T-helper 1 cell treated with Interleukin-12 subunit alpha and Interleukin-12 subunit beta and Interleukin-4 antibody, amounts not matched to agents 30 ng/mL and 1 ng/mL, for 36 hours (primary cell): ENCODE measurements around the gene NEAT1. TPM values are rescaled to one million over a fixed set of nuclear protein-coding genes. Genes with fewer than 3 reads are reported as not detected.
"Not testable (repeated sequence)": the region's sequence is repeated elsewhere in the genome, so short reads cannot be mapped to it uniquely, and the experiment has no call there.

Experiments used
- intact Hi-C: fragments of 100-400 bp; cut with micrococcal nuclease; formaldehyde crosslinking; loops from one replicate; pipeline ENCODE4 v1.15.1; 2024
- total RNA-seq: library from RNA; stranded (reverse); gene quantifications from 2 replicates; pipeline ENCODE4 v1.2.3, GENCODE V29; 2022

NEAT1 gene
- total RNA-seq, 1 donor from 2014 or later = 1,002 TPM

DNA sequence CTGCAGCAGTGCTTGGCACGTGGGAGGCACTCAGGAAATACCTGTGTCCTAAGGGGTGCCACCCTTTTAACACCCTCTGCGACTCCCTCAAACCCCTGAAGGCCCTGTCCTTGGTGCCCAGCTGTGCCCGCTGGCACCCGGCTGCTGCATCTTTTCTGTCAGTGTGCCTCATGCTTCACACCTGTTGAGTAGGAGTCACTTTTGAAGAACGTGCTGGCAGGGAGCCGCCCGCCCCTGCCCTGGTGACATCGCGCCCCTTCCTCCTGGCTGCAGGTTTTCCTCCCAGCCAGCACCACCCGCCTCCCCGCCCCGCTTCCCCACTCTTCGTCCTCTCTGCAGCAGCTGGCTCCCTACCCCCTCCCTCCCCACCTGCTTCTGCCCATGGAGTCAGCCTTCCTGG is 18.4 kb upstream of the NEAT1 start:
- intact Hi-C loops = no loop called here

DNA sequence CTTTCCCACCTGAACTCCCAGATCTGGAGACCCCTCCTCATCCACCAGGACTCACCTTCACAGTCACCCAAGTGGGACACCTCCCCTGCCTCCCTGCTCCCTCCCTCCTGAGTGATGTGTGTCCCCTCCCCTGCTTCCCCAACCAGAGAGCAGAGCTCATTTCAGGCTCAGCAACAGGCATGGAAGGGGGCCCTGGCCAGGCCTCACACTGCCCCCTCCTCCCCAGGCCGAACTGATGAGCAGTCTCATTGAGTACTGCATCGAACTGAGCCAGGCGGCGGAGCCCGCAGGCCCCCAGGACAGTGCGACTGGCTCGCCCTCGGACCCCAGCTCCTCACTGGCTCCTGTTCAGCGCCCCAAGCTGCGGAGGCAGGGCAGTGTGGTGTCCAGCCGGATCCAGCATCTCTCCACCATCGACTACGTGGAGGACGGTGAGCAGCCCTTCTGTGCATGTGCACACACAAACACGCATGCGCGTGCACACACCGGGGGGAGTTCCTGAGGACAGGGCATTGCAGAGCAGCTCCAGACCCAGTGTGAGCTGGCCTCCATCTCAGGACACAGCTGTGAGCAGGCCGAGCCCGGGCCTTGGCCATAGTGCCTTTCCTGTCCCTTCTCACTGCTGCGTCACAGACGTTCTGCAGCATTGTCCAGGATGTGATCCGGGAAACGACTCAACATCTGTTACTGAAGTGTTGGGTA is 17.8 kb upstream of the NEAT1 start:
- intact Hi-C loops = no loop called here

DNA sequence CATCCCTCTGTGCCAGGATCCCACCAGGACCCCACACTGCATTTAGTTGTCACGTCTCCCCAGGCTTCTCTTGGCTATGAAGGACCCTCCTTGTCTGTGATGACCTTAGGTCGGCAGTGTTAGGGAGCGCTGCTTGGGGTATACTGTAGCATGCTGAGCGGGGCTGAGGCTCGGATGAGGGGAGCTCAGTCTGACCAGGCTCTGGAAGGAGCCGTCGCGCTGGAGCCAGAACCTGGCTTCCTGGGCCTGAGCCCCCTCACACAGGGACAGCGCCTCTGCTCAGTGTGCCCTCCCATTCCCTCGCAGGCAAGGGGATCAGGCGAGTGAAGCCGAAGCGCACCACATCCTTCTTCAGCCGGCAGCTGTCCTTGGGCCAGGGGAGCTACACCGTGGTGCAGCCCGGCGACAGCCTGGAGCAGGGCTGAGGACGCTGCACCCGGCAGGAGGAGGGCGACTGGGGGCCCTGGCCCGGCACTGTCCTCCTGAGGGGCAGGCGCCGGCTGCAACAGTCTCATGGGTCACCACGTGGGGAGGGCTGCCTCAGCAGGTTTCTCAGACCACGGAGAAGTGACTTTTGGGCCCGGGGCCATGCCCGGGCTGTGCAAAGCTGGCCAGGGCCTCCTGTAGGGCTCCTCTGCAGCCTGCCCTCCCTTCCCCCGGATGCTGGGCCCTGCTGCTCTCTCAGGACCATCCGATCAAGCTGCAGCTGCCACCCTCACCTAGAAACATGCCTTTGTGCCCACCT is 11.5 kb upstream of the NEAT1 start:
- intact Hi-C loops = no loop called here

DNA sequence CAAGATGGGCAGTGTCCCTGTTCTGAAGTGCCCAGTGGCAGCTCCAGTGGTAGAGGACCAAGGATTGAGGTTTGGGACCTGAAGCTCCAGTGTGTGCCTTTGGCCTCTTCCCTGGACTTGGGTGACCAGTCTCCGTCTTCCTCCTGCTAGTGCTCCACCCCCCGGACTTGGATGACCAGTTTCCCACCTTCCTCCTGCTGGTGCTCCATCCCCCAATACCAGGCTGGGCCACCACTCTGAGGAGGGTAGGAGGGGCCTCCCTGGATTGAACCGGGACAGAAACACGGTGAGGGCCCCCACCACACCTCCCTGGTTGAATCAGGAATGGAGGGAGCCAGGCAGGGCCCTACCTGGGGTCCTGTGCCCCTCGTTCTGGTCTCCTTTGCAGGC is 10.9 kb upstream of the NEAT1 start:
- intact Hi-C loops = no loop called here

DNA sequence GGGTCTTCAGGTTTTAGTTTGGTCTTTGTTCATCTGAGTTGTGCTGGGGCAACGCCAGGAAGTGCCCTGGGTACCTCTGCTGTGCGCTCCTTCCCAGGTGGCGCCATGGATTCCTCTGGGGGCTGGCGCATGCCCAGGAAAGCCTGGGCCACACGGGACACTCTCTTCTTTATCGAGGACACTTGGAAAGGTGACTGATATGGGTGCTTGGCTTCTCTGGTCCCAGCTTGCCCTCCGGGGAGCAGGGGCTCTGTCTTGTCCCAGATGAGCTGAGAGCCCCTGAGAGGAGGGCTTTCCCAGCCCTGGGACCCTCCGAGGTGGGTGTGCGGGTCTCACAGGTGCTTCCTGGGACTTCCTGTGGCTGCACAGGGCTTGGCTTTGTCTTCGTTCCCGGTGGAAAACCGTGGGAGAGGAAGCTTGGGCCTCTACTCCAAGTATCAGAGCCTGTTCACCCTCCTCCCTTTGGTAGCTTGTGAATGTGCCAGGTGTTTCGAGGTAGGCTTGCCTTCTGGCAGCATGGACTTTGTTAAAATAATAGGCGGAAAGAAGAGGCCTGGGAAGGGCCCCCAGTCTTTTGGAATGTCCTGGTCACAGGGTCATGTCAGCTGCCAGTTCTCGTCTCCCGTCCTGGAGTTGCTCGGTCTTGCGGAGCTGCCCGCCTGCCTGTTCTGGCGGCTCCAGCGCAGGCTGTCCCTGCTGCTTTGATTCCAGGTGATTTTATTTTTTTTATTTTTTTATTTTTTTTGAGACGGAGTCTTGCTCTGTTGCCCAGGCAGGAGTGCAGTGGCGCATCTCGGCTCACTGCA is 10.1 kb upstream of the NEAT1 start:
- intact Hi-C loops = no loop called here

DNA sequence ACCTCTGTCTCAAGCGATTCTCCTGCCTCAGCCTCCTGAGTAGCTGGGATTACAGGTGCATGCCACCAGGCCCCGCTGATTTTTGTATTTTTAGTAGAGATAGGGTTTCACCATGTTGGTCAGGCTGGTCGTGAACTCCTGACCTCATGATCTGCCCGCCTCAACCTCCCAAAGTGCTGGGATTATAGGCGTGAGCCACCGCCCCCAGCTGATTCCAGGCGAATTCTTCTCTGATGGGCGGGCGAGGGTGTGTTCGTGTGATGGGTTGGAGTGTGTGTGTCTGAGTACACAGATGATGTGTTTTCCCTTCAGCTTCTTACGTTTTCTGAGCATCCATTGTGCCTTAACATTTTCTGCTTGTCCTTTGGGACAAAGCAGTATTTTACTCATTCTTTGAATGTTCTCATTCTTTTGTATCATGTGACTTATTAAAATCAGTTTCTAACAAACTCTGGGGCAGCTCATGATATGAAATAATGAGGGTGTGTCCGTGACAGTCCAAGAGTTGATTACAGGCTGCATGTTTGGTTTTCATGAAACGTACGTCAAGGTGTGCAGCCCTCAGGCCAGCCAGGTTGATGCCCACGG is 9.4 kb upstream of the NEAT1 start:
- intact Hi-C loops = not testable (repeated sequence)

DNA sequence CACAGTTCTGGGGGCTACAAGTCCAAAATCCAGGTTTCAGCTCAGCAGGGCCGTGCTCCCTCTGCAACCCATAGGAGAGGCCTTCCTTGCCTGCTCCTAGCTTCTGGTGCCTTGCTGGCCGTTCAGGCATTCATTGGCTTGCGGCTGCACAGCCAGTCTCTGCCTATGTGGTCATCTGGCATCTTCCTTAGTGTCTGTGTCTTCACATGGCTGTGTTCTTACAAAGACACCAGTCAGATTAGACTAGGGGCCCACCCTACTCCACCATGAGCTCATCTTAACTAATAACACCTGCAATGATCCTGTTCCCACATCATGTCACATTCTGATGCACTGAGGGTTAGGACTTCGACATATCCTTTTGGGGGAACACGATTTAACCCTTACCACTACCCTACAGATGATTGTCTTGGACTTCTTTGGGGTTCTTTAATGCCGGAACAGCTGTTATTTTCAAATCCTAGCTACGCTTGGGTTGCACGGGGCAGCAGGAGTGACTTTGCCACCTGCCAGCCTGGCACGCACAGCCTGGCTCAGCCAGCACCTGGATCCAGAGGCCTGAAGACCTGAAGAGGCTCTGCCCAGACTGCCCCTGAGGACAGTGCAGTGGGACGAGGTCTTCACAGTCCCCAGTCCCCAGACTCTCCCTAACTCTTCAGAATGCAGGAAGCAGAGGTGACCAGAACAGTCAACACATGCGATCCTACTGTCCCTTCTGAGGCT is 7.7 kb upstream of the NEAT1 start:
- intact Hi-C loops = no loop called here

DNA sequence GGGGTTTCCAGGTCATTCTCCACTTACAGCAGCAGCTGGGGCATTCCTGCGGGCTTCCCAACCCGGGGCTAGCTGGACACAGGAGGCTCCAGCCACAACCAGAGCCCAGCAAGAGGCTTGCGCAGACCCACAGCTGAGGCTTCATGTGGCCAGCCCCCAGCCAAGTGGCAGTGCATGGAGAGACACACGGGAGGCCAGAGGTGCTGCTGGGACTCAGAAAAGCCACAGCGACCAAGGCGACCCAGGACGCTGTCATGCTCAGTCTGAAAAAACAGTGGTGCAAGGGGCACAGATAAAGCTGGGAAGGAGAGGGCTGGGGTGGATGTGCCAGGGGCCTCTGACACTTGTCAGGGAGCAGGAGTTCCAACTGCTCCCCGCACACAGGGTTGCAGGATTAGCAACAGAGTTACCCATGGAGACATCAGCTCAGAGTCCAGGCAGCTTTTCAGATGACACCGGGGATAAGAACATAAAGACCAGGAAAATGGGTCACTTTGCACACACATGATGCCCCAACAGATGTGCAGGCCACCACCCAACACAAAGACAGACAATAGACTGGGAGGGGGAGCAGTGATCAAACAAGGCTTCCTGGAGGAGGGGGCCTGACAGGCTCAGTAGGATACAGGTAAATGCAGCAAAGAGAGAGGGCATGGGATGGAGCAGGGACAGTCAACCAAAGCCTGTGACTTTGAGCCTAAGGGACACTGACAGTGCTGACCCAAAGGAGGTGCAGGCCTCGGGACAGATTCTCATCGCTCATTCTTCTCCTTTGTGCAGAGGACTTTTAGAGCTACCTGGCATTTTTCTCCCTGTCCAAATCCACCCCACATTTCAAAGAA is 6.9 kb upstream of the NEAT1 start:
- intact Hi-C loops = loop anchor here (1.0 kb wide), 5 partner anchors 18 to 95 kb away; partner anchors contain the start of gene SLC25A45

DNA sequence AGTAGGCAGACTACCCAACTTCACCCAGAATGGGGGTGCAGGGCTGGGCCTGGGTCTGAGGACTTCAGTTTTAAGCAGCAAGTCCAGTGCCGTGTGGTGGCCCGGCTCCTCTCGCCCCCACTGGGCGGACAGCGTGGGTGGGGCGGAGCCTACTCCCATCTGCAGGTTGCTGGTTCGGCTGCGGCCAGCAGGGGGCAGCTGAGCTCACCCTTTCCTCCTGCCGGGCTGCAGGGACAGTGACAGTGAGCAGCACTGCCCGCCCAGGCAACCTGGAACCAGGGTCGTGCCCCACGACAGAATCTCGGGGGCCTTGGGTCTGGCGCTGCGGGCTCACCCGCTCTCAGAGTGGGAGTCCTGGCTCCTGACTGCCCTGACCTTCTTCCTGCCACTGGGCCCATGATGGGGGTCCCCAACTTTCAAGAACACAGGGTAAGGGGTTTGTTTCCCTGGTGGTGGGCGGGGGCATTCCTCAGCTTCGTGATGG is 6.2 kb upstream of the NEAT1 start:
- intact Hi-C loops = loop anchor here (1.0 kb wide), 5 partner anchors 17 to 94 kb away; partner anchors contain the start of gene SLC25A45

DNA sequence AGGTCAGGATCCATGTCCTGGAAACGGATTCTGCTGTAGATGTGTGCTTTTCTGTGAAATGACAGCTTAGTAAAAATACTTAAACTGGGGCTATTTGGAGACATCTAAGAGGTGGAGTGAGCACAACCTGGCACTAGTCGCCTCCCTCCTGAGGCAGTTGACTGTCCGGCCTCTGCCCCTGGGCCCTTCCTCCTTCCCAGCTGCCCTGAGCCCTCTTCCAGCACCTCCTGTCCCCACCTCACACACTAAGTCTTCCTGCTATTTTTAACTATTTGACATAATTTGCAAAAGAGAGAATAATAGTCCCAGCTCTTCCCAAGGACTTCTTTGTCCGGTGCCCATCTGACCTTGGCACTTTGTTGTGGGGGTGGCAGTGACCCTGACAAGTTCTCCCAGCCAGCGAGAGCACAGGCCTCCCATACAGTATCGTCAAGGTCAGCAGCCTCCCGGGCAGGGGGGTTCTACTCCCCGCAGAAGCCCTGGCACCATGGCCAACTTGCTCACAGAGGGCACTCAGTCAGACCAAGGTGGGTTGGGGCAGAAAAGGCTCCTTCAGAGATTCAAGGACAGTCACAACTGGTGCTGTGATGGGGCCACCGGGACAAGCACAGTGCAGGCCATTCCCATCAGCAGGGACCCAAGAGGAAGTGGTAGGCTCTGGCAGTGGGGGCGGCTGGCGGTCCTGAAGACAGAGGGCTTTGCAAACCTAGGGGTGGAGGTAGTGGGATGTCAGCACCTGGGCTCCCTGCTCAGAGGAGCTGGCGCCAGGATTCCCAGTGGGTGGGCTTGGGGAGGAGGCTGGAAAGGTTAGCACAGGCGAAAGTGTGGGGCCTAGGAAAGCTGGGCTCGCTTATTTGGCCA is 5.5 kb upstream of the NEAT1 start:
- intact Hi-C loops = loop anchor here (1.0 kb wide), 5 partner anchors 16 to 93 kb away; partner anchors contain the start of gene SLC25A45

DNA sequence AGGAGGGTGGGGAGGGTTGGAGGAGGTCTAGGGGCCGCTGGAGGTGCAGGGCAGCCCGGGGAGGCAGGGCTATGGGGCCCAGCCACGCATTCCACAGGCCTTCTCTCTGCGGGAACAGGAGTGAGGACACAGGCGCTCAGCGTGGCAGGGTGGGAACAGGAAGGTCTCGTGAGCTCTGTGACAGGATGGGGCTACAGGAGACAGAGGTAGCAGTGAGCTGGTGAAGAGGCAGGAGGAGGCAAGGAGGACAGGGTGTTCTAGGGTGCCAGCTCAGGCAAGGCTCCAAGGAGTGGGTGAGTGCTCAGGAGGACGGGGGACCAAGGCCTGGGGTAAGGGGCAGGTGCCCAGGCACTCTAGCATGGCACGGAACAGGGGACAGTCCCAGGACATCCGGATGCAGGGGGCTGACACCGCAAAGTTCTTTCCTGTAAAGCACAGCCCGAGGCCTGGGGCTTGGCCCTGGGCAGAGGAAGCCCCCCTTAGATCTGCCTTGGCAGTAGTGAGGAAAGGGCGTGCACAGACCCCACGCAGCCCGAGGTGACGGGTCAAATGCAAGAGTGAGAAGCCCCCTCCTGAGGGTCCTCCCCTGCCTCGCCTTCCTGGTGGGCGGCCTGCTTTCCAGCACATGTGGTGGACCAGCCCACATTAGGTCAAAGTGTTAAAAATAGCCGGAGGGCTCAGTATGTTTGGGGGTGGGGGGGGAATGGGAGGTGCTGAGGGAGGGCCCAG is 4.7 kb upstream of the NEAT1 start:
- intact Hi-C loops = no loop called here

DNA sequence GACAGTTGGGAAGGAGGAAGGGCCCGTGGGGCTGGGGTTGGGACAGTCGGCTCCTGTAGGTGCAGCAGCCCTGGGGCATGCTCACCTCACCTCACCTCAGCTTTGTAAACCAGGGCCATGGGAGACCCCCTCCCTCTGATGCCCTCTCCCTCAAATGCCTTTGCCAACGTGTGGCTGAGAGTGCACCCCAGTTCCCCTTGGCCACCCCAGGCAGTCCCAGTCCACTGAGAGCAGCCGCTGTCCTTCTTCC is 4.2 kb upstream of the NEAT1 start:
- intact Hi-C loops = no loop called here

DNA sequence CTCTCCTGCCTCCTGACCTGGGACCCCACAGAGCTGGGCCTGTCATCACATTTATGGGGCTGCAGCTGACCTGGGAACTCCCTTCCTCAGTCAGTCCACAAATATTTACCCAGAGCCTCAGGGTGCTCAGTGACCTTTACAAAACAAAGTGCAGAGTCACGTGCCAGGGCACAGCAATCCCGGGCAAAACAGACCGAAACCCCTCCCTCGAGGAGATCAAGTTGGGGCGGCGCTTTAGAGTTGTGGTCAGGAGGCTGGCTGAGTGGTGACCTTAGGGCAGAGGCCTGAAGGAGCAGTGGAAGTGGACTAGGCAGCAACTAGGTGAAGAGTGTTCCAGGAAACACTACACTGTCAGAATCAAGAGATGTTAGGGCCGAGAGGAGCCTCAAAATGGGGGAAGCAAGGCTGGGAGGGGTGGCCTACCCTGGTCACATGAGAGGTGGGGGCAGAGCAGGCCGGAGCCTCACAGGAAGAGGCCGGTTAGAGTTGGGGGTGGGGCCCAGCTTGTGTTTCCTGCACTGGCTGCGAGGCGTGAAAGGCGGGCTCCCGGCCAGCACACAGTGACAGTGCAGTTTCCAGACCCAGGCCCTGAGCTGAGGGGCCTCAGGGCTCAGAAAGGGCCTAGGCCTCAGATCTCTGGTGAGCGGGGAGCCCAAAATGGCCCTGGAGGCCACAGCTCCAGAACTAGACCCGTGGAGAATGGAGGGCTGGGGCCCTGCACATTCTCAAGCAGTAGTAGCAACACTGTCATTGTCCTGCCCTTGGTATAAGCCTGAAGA is 3.7 kb upstream of the NEAT1 start:
- intact Hi-C loops = loop anchor here (1.0 kb wide), 1 partner anchor 157 kb away; no protein-coding TSS in a partner anchor

DNA sequence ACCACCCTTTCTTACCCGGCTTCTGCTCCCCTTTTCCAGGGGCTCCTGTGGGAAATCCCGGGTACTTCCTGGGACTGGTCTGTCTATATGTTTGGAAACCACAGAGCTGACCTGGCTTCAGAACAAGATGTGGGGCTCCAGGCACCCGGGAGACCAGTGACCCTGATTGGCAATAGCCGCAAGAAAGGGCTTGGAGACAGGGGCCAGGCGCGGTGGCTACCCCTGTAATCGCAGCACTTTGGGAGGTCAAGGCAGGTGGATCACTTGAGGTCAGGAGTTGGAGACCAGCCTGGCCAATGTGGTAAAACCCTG is 3.2 kb upstream of the NEAT1 start:
- intact Hi-C loops = loop anchor here (1.0 kb wide), 1 partner anchor 157 kb away; no protein-coding TSS in a partner anchor

DNA sequence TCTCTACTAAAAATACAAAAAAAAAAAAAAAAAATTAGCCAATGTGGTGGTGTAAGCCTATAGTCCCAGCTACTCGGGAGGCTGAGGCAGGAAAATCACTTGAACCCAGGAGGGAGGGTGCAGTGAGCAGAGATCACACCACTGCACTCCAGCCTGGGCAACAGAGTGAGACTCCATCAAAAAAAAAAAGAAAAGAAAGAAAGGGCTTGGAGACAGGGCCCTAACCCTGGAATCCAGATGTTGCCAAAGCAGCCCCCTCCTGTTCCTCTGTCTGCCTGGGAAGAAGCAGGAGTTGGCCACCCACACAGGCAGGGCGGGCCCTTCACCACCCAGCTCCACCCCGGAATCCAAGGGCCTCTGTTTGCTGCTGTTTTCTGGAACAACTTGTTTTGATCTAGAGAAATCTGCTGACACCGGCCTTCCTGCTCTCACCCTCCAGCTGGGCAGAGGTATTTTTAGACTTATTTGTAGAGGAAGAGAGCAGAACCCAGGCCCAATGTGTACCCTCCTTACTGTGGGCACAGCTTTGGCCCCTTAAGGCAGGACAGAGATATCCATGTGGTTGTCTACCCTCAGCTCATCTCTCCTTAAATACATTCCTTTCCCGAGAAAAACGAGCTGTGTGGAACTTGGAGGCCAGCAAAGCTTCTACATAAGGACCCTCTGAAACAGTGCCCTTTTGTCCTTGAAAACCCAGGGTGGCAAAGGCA is 2.7 kb upstream of the NEAT1 start:
- intact Hi-C loops = loop anchor here (1.0 to 2.0 kb wide), 2 partner anchors 158 to 641 kb away; partner anchors contain the start of gene SF1

DNA sequence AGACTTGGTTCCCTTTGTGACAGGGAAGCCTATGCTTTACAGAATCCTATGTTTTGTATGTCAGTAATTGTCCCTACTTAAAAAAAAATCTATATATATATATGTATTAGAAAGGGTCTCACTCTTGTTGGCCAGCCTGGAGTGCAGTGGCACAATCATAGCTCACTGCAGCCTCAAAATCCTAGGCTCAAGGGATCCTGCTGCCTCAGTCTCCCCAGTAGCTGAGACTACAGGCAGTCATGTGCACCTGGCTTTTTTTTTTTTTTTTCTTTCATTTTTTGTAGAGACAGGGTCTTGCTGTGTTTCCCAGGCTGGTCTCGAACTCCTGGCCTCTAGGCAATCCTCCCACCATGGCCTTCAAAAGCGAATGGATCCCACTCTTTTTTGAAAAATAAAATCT is 2.1 kb upstream of the NEAT1 start:
- intact Hi-C loops = loop anchor here (2.0 kb wide), 1 partner anchor 642 kb away; the partner anchor contains the start of gene SF1
